Astrocyte of the hippocampus (primary cell): ENCODE data around the gene NXN.
"Not testable (repeated sequence)": the region's sequence is repeated elsewhere in the genome, so short reads cannot be mapped to it uniquely, and the experiment has no call there.

Source experiments
- DNase-seq: peaks from one replicate; pipeline ENCODE4 v3.0.0; 2011; ENCODE audit warnings: low read depth, low spot score

The NXN gene

GRCh38 chr17:1006054-1006453 lies 26.5 kb upstream of the NXN start:
- no peak for DNase-seq

- DNase-seq: peak; percentile 95
These were observed 25.9 kb upstream of the NXN start for GRCh38 chr17:1005361-1005946.

GRCh38 chr17:1004769-1005295 lies 25.3 kb upstream of the NXN start:
- DNase-seq: no peak

- DNase-seq: peak; percentile 29
These were observed 24.6 kb upstream of the NXN start for GRCh38 chr17:1003972-1004768.

- no peak for DNase-seq
These were observed 24.0 kb upstream of the NXN start for GRCh38 chr17:1003633-1003971.

- DNase-seq: peak; percentile 42
These were observed 23.4 kb upstream of the NXN start for GRCh38 chr17:1002771-1003555.

- peak; percentile 16 for DNase-seq
These were observed 22.8 kb upstream of the NXN start for GRCh38 chr17:1002412-1002753.

- DNase-seq: peak; percentile 69
These were observed 22.2 kb upstream of the NXN start for GRCh38 chr17:1001640-1002411.

GRCh38 chr17:1000597-1001461 lies 21.3 kb upstream of the NXN start:
- peak; percentile 75 for DNase-seq

GRCh38 chr17:998111-998510 lies 18.5 kb upstream of the NXN start:
- DNase-seq: no peak

GRCh38 chr17:996554-997344 lies 17.2 kb upstream of the NXN start, which contains the start of gene TIMM22:
Gene TIMM22, plus strand, starts transcription at chr17:997129. Its CDS starts 14 bp downstream, at chr17:997143.
- DNase-seq: peak; percentile 99

- DNase-seq: not testable (repeated sequence)
These were observed 15.7 kb upstream of the NXN start for GRCh38 chr17:995324-995723.

- no peak for DNase-seq
These were observed 13.4 kb upstream of the NXN start for GRCh38 chr17:992933-993332.

- no peak for DNase-seq
These were observed 9.0 kb upstream of the NXN start for GRCh38 chr17:988561-988960.

GRCh38 chr17:987931-988330 lies 8.4 kb upstream of the NXN start:
- no peak for DNase-seq

- DNase-seq: no peak
These were observed 6.8 kb upstream of the NXN start for GRCh38 chr17:986322-986929.

- DNase-seq: no peak
These were observed 4.3 kb upstream of the NXN start for GRCh38 chr17:983921-984320.

GRCh38 chr17:981292-981658 lies 1.7 kb upstream of the NXN start:
- DNase-seq: no peak
